NCI-H2029 (cell line): ENCODE results near the gene NOC3L.

Experiments
- DNase-seq: peaks from one replicate; lab custom pipeline; 2025; lab: John Stamatoyannopoulos, UW

The NOC3L gene

GRCh38 chr10:94300042-94300441 lies 62.7 kb downstream of the NOC3L start:
- no peak for DNase-seq

- DNase-seq, result no peak
Measured at GRCh38 chr10:94299417-94299816, 63.3 kb downstream of the NOC3L start.

- no peak for DNase-seq
Measured at GRCh38 chr10:94294168-94294567, 68.6 kb downstream of the NOC3L start.

- DNase-seq, result no peak
Measured at GRCh38 chr10:94293354-94293753, 69.4 kb downstream of the NOC3L start.

- peak; percentile 58 for DNase-seq
Measured at GRCh38 chr10:94292434-94293090, 70.2 kb downstream of the NOC3L start.

- no peak for DNase-seq
Measured at GRCh38 chr10:94288361-94289101, 74.2 kb downstream of the NOC3L start.

- no peak for DNase-seq
Measured at GRCh38 chr10:94287336-94287735, 75.4 kb downstream of the NOC3L start.

GRCh38 chr10:94286901-94287300 lies 75.8 kb downstream of the NOC3L start:
- DNase-seq, result no peak

- no peak for DNase-seq
Measured at GRCh38 chr10:94285271-94285670, 77.5 kb downstream of the NOC3L start.
